ACC112 (cell line): ENCODE results near the gene PLK5.

Source experiments
- H2AFZ ChIP-seq: fragments of 200-600 bp; sonication (generic); one replicate; pipeline ENCODE4 v1.6.0; 2017; ENCODE audit warnings: antibody characterized with exemption, low read length; ENCODE audit not compliant: unreplicated experiment
- H3K27ac ChIP-seq: fragments of 200-600 bp; sonication (generic); 2 replicates; pipeline ENCODE4 v1.5.1; 2014; ENCODE audit warnings: low read depth, mild to moderate bottlenecking, antibody characterized with exemption, low read length, moderate library complexity
- H3K27me3 ChIP-seq: fragments of 200-600 bp; sonication (generic); 2 replicates; pipeline ENCODE4 v1.6.1; 2014; ENCODE audit warnings: mild to moderate bottlenecking, antibody characterized with exemption, low read length, moderate library complexity, mixed read lengths; ENCODE audit not compliant: insufficient read depth
- H3K36me3 ChIP-seq: fragments of 200-600 bp; sonication (generic); 2 replicates; pipeline ENCODE4 v1.6.1; 2016; ENCODE audit warnings: mild to moderate bottlenecking, antibody characterized with exemption, low read length, moderate library complexity, mixed read lengths; ENCODE audit not compliant: insufficient read depth
- H3K4me1 ChIP-seq: fragments of 200-600 bp; sonication (generic); one replicate; pipeline ENCODE4 v1.6.1; 2016; ENCODE audit warnings: low read length, mixed read lengths; ENCODE audit not compliant: insufficient read depth, unreplicated experiment, control insufficient read depth
- H3K4me3 ChIP-seq: fragments of 200-600 bp; sonication (generic); 2 replicates; pipeline ENCODE4 v1.5.1; 2014; ENCODE audit warnings: mild to moderate bottlenecking, low read depth, low read length
- H3K79me2 ChIP-seq: fragments of 200-600 bp; sonication (generic); one replicate; pipeline ENCODE4 v1.6.0; 2016; ENCODE audit warnings: low read length; ENCODE audit not compliant: control insufficient read depth, unreplicated experiment, insufficient read depth

Gene PLK5

GRCh38 chr19:1520203-1520780 lies 3.6 kb upstream of the PLK5 start:
- no peaks in the 10 kb centered on the region for H3K4me1 ChIP-seq
- no peak overlapping the region for H2AFZ ChIP-seq
- H3K27me3 ChIP-seq = peaks cover 17% of the 10 kb centered on the region
- no peak overlapping the region for H3K27ac ChIP-seq
- H3K4me3 ChIP-seq = no peak overlapping the region
- no peaks in the 10 kb centered on the region for H3K79me2 ChIP-seq
- H3K36me3 ChIP-seq = no peaks in the 10 kb centered on the region

- no peak overlapping the region for H3K27ac ChIP-seq
- no peaks in the 10 kb centered on the region for H3K36me3 ChIP-seq
- H3K79me2 ChIP-seq = no peaks in the 10 kb centered on the region
- H3K4me3 ChIP-seq = no peak overlapping the region
- no peaks in the 10 kb centered on the region for H3K4me1 ChIP-seq
- no peak overlapping the region for H2AFZ ChIP-seq
- peaks cover 17% of the 10 kb centered on the region for H3K27me3 ChIP-seq
Observed at GRCh38 chr19:1521636-1522035, 2.2 kb upstream of the PLK5 start.

GRCh38 chr19:1522061-1522460 lies 1.8 kb upstream of the PLK5 start:
- Histone ChIP-seq H3K4me3 (no peak overlapping the region), H3K27me3 (peaks cover 17% of the 10 kb centered on the region), H3K27ac (no peak overlapping the region), H3K79me2 (no peaks in the 10 kb centered on the region), H2AFZ (no peak overlapping the region), H3K4me1 (no peaks in the 10 kb centered on the region), H3K36me3 (no peaks in the 10 kb centered on the region)

- Histone ChIP-seq H3K4me3 (no peak overlapping the region), H3K27me3 (peaks cover 17% of the 10 kb centered on the region), H3K4me1 (no peaks in the 10 kb centered on the region), H2AFZ (no peak overlapping the region), H3K27ac (no peak overlapping the region), H3K36me3 (no peaks in the 10 kb centered on the region), H3K79me2 (no peaks in the 10 kb centered on the region)
Observed at GRCh38 chr19:1522838-1523237, 1.0 kb upstream of the PLK5 start.

- no peak overlapping the region for H3K4me3 ChIP-seq
- no peak overlapping the region for H3K27ac ChIP-seq
- H3K36me3 ChIP-seq = no peaks in the 10 kb centered on the region
- H3K4me1 ChIP-seq = no peaks in the 10 kb centered on the region
- no peaks in the 10 kb centered on the region for H3K79me2 ChIP-seq
- peaks cover 17% of the 10 kb centered on the region for H3K27me3 ChIP-seq
- no peak overlapping the region for H2AFZ ChIP-seq
Observed at GRCh38 chr19:1524287-1524971, 552 bp downstream of the PLK5 start.

- no peak overlapping the region for H3K4me3 ChIP-seq
Observed at GRCh38 chr19:1524972-1525325, 1.1 kb downstream of the PLK5 start.

GRCh38 chr19:1525343-1525742 lies 1.5 kb downstream of the PLK5 start:
- no peak overlapping the region for H2AFZ ChIP-seq
- no peaks in the 10 kb centered on the region for H3K79me2 ChIP-seq
- no peak overlapping the region for H3K4me3 ChIP-seq
- peaks cover 17% of the 10 kb centered on the region for H3K27me3 ChIP-seq
- H3K36me3 ChIP-seq = no peaks in the 10 kb centered on the region
- no peaks in the 10 kb centered on the region for H3K4me1 ChIP-seq
- H3K27ac ChIP-seq = no peak overlapping the region

More at GRCh38 chr19:1524972-1525325, 1.1 kb downstream of the PLK5 start:
- Histone ChIP-seq H3K36me3 (no peaks in the 10 kb centered on the region), H2AFZ (no peak overlapping the region), H3K4me1 (no peaks in the 10 kb centered on the region), H3K27ac (no peak overlapping the region), H3K79me2 (no peaks in the 10 kb centered on the region), H3K27me3 (peaks cover 17% of the 10 kb centered on the region)

GRCh38 chr19:1526066-1526778 lies 2.3 kb downstream of the PLK5 start:
- H3K4me3 ChIP-seq = no peak overlapping the region
- H2AFZ ChIP-seq = no peak overlapping the region
- H3K4me1 ChIP-seq = no peaks in the 10 kb centered on the region
- H3K27ac ChIP-seq = no peak overlapping the region
- H3K27me3 ChIP-seq = peaks cover 17% of the 10 kb centered on the region
- no peaks in the 10 kb centered on the region for H3K36me3 ChIP-seq
- H3K79me2 ChIP-seq = no peaks in the 10 kb centered on the region

- Histone ChIP-seq H3K79me2 (no peaks in the 10 kb centered on the region), H3K4me3 (no peak overlapping the region), H3K27ac (no peak overlapping the region), H3K4me1 (no peaks in the 10 kb centered on the region), H2AFZ (no peak overlapping the region), H3K27me3 (peaks cover 17% of the 10 kb centered on the region), H3K36me3 (no peaks in the 10 kb centered on the region)
Observed at GRCh38 chr19:1526979-1527649, 3.2 kb downstream of the PLK5 start.

GRCh38 chr19:1527650-1528309 lies 3.9 kb downstream of the PLK5 start:
- Histone ChIP-seq H3K36me3 (no peaks in the 10 kb centered on the region), H3K79me2 (no peaks in the 10 kb centered on the region), H3K4me3 (no peak overlapping the region), H3K27me3 (peaks cover 17% of the 10 kb centered on the region), H2AFZ (no peak overlapping the region), H3K27ac (no peak overlapping the region), H3K4me1 (no peaks in the 10 kb centered on the region)
